HG03432 (cell line): ENCODE data around the gene KRT33A.

Experiments used
- ATAC-seq: cut with Tn5 transposase; IDR thresholded peaks from one replicate; pipeline ENCODE4 v1.9.1; 2021; ENCODE audit warnings: mild to moderate bottlenecking, moderate library complexity; ENCODE audit not compliant: unreplicated experiment

KRT33A gene

GRCh38 chr17:41304091-41304490 lies 46.5 kb downstream of the KRT33A start:
- ATAC-seq = no peak

DNA sequence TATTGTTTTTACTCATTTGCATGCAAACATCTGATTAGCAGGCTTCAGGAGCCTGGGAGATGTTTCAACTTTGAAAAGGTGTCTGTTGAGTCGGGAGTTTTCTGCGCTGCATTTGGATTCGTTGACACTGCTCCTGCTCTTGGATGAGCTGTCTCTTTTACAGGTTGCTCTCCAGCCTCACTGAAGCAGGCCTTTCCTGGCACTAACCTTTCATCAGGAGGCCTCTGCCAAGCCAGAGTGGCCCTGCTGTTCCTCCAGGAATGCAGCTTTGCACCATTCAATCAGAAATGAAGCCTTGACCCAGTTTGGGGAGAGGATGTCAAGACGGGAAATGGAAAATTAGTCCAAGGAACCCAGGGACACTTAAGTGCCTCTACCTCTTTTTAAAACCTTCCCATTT lies 47.6 kb downstream of the KRT33A start:
- ATAC-seq = no peak

- ATAC-seq = no peak
Measured at GRCh38 chr17:41301916-41302901, 48.4 kb downstream of the KRT33A start, which contains the start of gene KRTAP29-1. TSS of gene KRTAP29-1 (minus strand) at chr17:41302851. CDS start at chr17:41302851, 0 bp downstream.

DNA sequence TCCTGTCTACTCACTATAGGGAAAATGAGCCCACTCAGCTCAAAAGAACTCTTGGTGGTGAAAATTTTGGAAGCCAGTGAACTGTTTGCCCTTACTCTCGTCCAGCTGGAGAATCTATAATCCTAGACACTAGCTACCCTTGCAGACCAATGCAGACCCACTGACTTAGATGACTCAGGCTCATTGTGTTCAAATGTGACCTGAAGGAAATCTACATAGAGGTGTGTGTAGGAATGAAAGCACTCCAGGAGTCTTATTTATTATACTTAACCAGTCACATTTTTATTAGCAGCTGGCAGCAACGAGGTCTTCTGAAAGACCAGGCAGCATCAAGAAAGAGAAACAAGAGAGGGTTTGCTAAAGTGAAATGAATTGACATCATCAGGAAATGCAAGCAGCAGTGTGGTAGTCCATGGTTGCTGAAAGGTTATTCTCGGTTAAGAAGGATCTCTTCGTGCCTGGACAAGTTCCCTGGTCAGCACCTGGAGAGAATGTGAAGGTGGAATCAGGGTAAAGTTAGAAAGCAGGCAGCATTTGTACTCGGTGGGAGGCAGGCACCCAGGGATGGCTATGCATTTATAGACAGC lies 49.3 kb downstream of the KRT33A start:
- ATAC-seq = no peak

DNA sequence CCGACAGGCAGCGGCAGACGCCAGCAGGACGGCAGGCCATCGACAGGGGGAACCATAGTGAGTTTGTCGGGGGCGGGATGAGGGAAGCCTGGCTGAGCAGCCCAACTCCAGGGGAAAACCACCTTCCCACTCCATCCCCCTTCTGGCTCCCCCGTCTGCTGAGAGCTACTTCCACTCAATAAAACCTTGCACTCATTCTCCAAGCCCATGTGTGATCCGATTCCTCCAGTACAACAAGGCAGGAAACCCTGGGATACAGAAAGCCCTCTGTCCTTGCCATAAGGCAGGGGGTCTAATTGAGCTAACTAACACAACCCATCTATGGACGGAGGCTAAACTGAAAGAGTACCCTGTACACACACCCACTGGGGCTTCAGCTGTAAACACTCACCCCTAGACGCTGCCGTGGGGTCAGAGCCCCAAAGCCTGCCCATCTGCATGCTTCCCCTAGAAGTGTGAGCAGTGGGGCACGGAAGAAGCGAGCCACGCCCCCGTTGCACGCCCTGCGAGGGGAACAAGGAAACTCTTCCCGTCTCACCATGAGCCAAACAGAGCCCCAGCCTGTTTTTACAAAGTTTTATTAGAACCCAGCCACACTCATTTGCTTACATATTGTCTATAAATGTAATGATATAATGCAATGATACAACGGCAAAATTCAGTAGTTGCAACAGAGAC lies 52.0 kb downstream of the KRT33A start:
- no peak for ATAC-seq

- no peak for ATAC-seq
Measured at GRCh38 chr17:41296846-41297245, 53.8 kb downstream of the KRT33A start.
